ENCODE data around the gene TMEM154. TPM values are rescaled to one million over a fixed set of nuclear protein-coding genes. Genes with fewer than 3 reads are reported as not detected.

TMEM154 gene
- total and polyA plus RNA-seq, 10 of the 15 experiments (the other 5 are each of a cell fraction or from before 2014, with no cell fraction given), result 5.1 to 41.4 (median 18.2) TPM

GRCh38 chr4:152677117-152677516, 2.7 kb downstream of the TMEM154 start:
- Histone ChIP-seq H3K4me1 (ENCODE audit: control insufficient read depth, insufficient read depth, low read length) (peaks cover 29% of the 10 kb centered on the region), H3K27ac (ENCODE audit: control insufficient read depth, insufficient read depth) (no peak overlapping the region), H2AFZ (ENCODE audit: control insufficient read depth, low read depth, low read length) (no peak overlapping the region), H3K4me3 (no peak overlapping the region), H4K20me1 (ENCODE audit: control insufficient read depth, insufficient read depth) (no peaks in the 10 kb centered on the region), H3K36me3 (ENCODE audit: control insufficient read depth in 2 of 2, insufficient read depth in 2 of 2, low read length in 1 of 2) (no peaks in the 10 kb centered on the region), H3K79me2 (ENCODE audit: control insufficient read depth, insufficient read depth, low read length) (no peaks in the 10 kb centered on the region), H3K4me2 (ENCODE audit: control insufficient read depth, insufficient read depth) (peak overlapping the region; percentile 24; the same call in 1 of the 2 replicates), H3K9me3 (replicated peaks; ENCODE audit: control insufficient read depth, insufficient read depth, low read length) (no peaks in the 10 kb centered on the region), H3K27me3 (replicated peaks in 1 of 2; ENCODE audit: control insufficient read depth in 2 of 2, insufficient read depth in 2 of 2, low read length in 1 of 2) (no peaks in the 10 kb centered on the region), H3K9ac (ENCODE audit: control insufficient read depth, insufficient read depth, low read length) (no peak overlapping the region)
- no peak for TF ChIP-seq EED (IDR thresholded peaks at IDR 0.05; ENCODE audit: low read depth)
- TF ChIP-seq USF1 (IDR thresholded peaks at IDR 0.05; ENCODE audit: borderline replicate concordance, extremely low read length, insufficient read depth, low read depth, low read length), result no peak
- no peak for TF ChIP-seq ATF7 (IDR thresholded peaks at IDR 0.05; ENCODE audit: low read depth)
- SMC1A ChIA-PET (ENCODE audit: uncharacterized antibody, unreplicated experiment), result interaction anchor here (0.9 to 14.9 kb wide), 30 partner anchors 8 to 320 kb away, joined by 3 to 229 read pairs (median 6); no protein-coding TSS in a partner anchor
- no TSS peak for BruUV-seq (replicated peaks)
- RAD21 ChIA-PET (ENCODE audit: unreplicated experiment), result interaction anchor here (0.7 to 7.0 kb wide), 20 partner anchors 9 to 322 kb away, joined by 3 to 85 read pairs (median 6); no protein-coding TSS in a partner anchor
- in situ Hi-C loops (cut with MboI) (no loop called here), intact Hi-C loops (cut with micrococcal nuclease; ENCODE audit: unreplicated experiment) (no loop called here)
- POLR2A ChIA-PET, result interaction anchor here (0.8 to 6.3 kb wide), 13 partner anchors 9 to 175 kb away, joined by 3 to 57 read pairs (median 4); no protein-coding TSS in a partner anchor
- CTCF ChIA-PET, result interaction anchor here (0.7 to 9.8 kb wide), 17 partner anchors 8 to 451 kb away, joined by 3 to 65 read pairs (median 7); no protein-coding TSS in a partner anchor
- DNase-seq (ENCODE audit: low read depth, low spot score), result no peak
- no peak for ATAC-seq
- FAIRE-seq, result no peak
- WGBS (ENCODE audit: insufficient coverage, insufficient replicate concordance, low lambda C conversion rate, missing lambda C conversion rate), result 35% methylated on average over 2 of the region's 2 CpGs
